ENCODE measurements around the gene RAD9A. TPM values are rescaled to one million over a fixed set of nuclear protein-coding genes. Genes with fewer than 3 reads are reported as not detected.
A peak's percentile ranks its signal among the peaks of the same experiment; 100 is the strongest.

RAD9A gene
- total and polyA plus RNA-seq, 11 donors: 3.5 to 9.1 (median 6.1) TPM

DNA sequence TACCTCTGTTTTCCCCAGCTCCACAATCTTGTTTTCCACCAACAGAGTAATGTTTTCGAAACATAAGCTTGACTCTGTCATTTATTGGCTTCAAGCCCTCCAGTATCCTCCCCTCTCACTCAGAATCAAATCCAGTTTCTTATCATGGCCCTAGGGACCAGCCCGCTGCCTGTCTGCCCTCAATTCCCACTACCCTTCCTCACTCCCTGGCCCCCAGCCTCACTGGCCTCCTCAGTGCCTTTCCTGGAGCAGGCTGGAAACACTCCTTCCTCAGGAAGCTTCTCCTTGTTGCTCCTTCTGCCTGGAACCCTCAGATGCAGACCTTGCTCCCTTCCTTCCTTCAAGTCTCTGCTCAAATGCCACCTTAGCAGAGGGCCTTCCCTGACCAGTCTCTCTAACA is 42.3 kb upstream of the RAD9A start:
- ATAC-seq (no peak), DNase-seq (no peak)
- no peaks in the 10 kb centered on the region for H3K27me3 ChIP-seq
- H3K9me3 ChIP-seq: no peaks in the 10 kb centered on the region
- no peak overlapping the region for H3K4me3 ChIP-seq
- whole genome bisulfite sequencing, 4 donors: 70 to 76% (median 73%) methylated on average over 2 of the region's 2 CpGs
- intact Hi-C loops (cut with DNase I): loop anchor here in 6 of 10 donors (5.0 kb wide), 1 partner anchor 33 kb away; no protein-coding TSS in a partner anchor
- peak overlapping the region in 2 of 12 donors; percentile 3 to 30 for H3K27ac ChIP-seq
- no peak for TF ChIP-seq POLR2A (IDR thresholded peaks at IDR 0.05)
- TF ChIP-seq, protein P1, sequence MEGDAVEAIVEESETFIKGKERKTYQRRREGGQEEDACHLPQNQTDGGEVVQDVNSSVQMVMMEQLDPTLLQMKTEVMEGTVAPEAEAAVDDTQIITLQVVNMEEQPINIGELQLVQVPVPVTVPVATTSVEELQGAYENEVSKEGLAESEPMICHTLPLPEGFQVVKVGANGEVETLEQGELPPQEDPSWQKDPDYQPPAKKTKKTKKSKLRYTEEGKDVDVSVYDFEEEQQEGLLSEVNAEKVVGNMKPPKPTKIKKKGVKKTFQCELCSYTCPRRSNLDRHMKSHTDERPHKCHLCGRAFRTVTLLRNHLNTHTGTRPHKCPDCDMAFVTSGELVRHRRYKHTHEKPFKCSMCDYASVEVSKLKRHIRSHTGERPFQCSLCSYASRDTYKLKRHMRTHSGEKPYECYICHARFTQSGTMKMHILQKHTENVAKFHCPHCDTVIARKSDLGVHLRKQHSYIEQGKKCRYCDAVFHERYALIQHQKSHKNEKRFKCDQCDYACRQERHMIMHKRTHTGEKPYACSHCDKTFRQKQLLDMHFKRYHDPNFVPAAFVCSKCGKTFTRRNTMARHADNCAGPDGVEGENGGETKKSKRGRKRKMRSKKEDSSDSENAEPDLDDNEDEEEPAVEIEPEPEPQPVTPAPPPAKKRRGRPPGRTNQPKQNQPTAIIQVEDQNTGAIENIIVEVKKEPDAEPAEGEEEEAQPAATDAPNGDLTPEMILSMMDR (IDR thresholded peaks at IDR 0.05): no peak
- peaks cover 2 to 48% (median 35%) of the 10 kb centered on the region in 12 donors for H3K4me1 ChIP-seq
- peaks cover 0 to 4% (median 0%) of the 10 kb centered on the region in 9 donors for H3K36me3 ChIP-seq

DNA sequence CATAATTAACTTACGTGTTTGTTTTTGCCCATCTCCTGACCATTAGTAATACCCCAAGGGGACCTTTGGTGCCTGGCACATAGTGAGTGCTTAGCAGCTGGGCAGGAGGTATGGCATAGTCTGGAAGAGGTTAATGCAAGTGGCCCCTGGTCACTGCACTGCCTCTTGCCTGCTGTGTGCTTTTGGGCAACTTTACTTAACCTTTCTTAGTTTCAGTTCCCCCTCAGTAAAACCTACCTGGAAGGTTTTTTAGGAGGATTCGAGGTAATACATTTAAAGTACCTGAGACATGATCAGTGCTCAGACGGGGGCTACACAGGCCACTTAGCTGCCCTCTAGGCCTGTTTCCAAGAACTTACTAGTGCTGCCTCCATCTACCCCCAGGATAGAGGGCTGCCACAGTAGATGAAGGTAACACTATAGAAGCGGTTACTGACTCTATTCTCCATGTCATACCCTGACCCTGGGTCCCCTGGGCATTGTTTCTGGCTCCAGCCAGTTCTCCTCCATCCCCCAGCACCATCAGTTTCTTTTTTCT is 41.8 kb upstream of the RAD9A start:
- peak overlapping the region in 2 of 12 donors; percentile 3 to 30 for H3K27ac ChIP-seq
- no peak for DNase-seq

DNA sequence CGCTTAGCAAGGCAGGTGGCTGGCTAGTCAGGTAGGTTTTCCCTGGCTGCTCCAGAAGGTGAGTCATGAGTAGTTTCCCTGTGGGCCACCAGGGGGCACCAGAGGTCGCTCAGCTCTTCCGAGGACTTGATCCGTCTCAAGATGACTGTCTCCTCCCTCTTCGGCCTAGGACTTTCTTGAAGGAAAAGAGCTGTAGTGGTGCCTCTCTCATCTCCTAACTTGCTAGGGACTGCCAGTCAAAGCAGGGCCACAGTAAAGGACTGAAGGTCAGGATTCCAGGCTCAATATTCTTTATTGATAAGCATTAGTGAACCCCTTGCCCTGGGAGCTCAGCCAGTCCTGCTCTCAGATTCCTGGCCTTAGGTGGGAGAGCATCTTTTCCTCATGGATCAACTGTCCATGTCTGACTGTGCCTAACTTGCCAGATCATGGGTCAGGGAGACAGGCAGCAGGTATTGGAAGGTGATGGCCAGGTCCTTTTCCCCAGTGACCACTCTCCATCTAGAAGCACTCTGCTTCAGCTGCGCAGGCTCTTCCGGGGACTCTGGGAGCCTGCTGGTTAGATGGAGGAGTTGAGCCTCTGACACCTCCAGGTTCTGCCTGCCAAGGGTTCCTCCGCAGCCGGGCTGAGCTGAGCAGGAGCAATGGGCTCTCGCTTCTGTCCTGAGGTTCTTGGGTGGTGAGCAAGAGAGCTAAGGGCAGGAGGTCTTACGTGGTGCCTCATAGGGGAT is 40.3 kb upstream of the RAD9A start:
- ATAC-seq (no peak), DNase-seq (peak in 1 of 5 donors; percentile 63)
- peaks cover 8 to 66% (median 51%) of the 10 kb centered on the region in 12 donors for H3K4me1 ChIP-seq
- peak overlapping the region in 11 of 12 donors; percentile 38 to 100 (median 99) for H3K27ac ChIP-seq
- no peaks in the 10 kb centered on the region for H3K27me3 ChIP-seq
- TF ChIP-seq POLR2A (IDR thresholded peaks at IDR 0.05): no peak
- TF ChIP-seq, protein P1 (IDR thresholded peaks at IDR 0.05): peak; percentile 90 to 98 (median 96)
- no peaks in the 10 kb centered on the region for H3K9me3 ChIP-seq
- H3K36me3 ChIP-seq: peaks cover 0 to 4% (median 0%) of the 10 kb centered on the region in 9 donors
- intact Hi-C loops (cut with DNase I): loop anchor here in 2 of 10 donors (2.0 kb wide), 2 partner anchors 153 to 157 kb away; partner anchors contain the start of genes CDK2AP2 (in 1 of the 2) and PITPNM1 (in 1 of the 2)
- H3K4me3 ChIP-seq: peak overlapping the region in 5 of 12 donors; percentile 11 to 88 (median 15)
- WGBS, 4 donors: 54 to 56% (median 55%) methylated on average over 10 to 11 of the region's 11 CpGs

More for the DNA sequence above, 41.8 kb upstream of the RAD9A start:
- WGBS, 4 donors: 83 to 91% (median 85%) methylated on average over 4 of the region's 4 CpGs
- H3K4me1 ChIP-seq: peaks cover 3 to 53% (median 40%) of the 10 kb centered on the region in 12 donors
- no peaks in the 10 kb centered on the region for H3K9me3 ChIP-seq
- H3K36me3 ChIP-seq: peaks cover 0 to 4% (median 0%) of the 10 kb centered on the region in 9 donors
- H3K27me3 ChIP-seq: no peaks in the 10 kb centered on the region
- ATAC-seq: no peak
- no peak overlapping the region for H3K4me3 ChIP-seq
- TF ChIP-seq, protein P1 (IDR thresholded peaks at IDR 0.05): no peak
- no peak for TF ChIP-seq POLR2A (IDR thresholded peaks at IDR 0.05)
- intact Hi-C loops (cut with DNase I): loop anchor here in 6 of 10 donors (5.0 kb wide), 1 partner anchor 32 kb away; no protein-coding TSS in a partner anchor

Data from heart left ventricle (tissue), 16 donors.